ENCODE results near the gene IFITM10. TPM values are rescaled to one million over a fixed set of nuclear protein-coding genes. Genes with fewer than 3 reads are reported as not detected.
"Not testable (repeated sequence)": the region's sequence is repeated elsewhere in the genome, so short reads cannot be mapped to it uniquely, and the experiment has no call there.

The IFITM10 gene
- total RNA-seq, 1 donor from 2014 or later: 2.7 TPM

- H3K9me3 Mint-ChIP-seq; DNase-seq (ENCODE audit: low spot score in 2 of 2, unreplicated experiment in 2 of 2); H3K36me3 Mint-ChIP-seq; H3K27me3 Mint-ChIP-seq (ENCODE audit: low read depth); H3K4me3 Mint-ChIP-seq: not testable (repeated sequence)
- peaks cover 12% of the 10 kb centered on the region for H3K4me1 Mint-ChIP-seq
- H3K27ac Mint-ChIP-seq: peak overlapping the region; percentile 73
Measured at GRCh38 chr11:1683216-1683615, 67.2 kb downstream of the IFITM10 start.

Other genes starting within 250 kb of the IFITM10 start
- gene DUSP8, start 178.3 kb downstream of the IFITM10 start, total RNA-seq: 7.8 to 9.1 TPM (median 8.9 TPM) in 3 replicates
- gene KRTAP5-1, start 165.3 kb downstream of the IFITM10 start, total RNA-seq: not detected in 3 replicates
- gene KRTAP5-2, start 152.3 kb downstream of the IFITM10 start, total RNA-seq: not detected in 3 replicates
- not detected in 3 replicates for gene KRTAP5-3, start 142.1 kb downstream of the IFITM10 start, total RNA-seq
- gene KRTAP5-4, start 128.5 kb downstream of the IFITM10 start, total RNA-seq: not detected in 3 replicates
- gene KRTAP5-5, start 120.8 kb downstream of the IFITM10 start, total RNA-seq: not detected in 3 replicates
- gene KRTAP5-6, start 53.4 kb downstream of the IFITM10 start, total RNA-seq: not detected in 3 replicates
- 139 to 142 TPM (median 140 TPM) in 3 replicates for gene CTSD, start 13.3 kb upstream of the IFITM10 start, total RNA-seq
- 1.2 to 2.1 TPM (median 1.9 TPM) in 3 replicates for gene SYT8, start 84.4 kb upstream of the IFITM10 start, total RNA-seq
- gene TNNI2, start 88.4 kb upstream of the IFITM10 start, total RNA-seq: 0.59 to 1.3 TPM in 2 of 3 replicates, not detected in the other
- gene LSP1, start 102.5 kb upstream of the IFITM10 start, total RNA-seq: 4.9 to 5.2 TPM (median 4.9 TPM) in 3 replicates
- gene PRR33, start 141.3 kb upstream of the IFITM10 start, total RNA-seq: not detected in 3 replicates
- gene TNNT3, start 169.1 kb upstream of the IFITM10 start, total RNA-seq: 15.2 to 19.0 TPM (median 18.0 TPM) in 3 replicates
- gene MRPL23, start 196.7 kb upstream of the IFITM10 start, total RNA-seq: 37.7 to 40.3 TPM (median 39.4 TPM) in 3 replicates
- gene H19, start 247.2 kb upstream of the IFITM10 start, total RNA-seq: 13,899 to 14,658 TPM (median 14,601 TPM) in 3 replicates

All from mesothelial cell of epicardium (in vitro differentiated cells).